Neural progenitor cell (in vitro differentiated cells): ENCODE measurements around the gene ELOVL6. TPM values are rescaled to one million over a fixed set of nuclear protein-coding genes. Genes with fewer than 3 reads are reported as not detected.

Experiments
- DNase-seq: peaks from one replicate; pipeline ENCODE4 v3.0.0-alpha.2; 2016; ENCODE audit warnings: low spot score
- H2AFZ ChIP-seq: fragments of 200-600 bp; sonication (generic); replicated peaks from 2 replicates; pipeline ENCODE4 v1.6.1; 2016; ENCODE audit warnings: antibody characterized with exemption
- H3F3A ChIP-seq: fragments of 200-600 bp; sonication (generic); 2 replicates; pipeline ENCODE4 v1.6.1; 2016; ENCODE audit warnings: antibody characterized with exemption, low read depth
- H3K27ac ChIP-seq: fragments of 200-600 bp; sonication (generic); 2 replicates; pipeline ENCODE4 v1.5.1; 2016; ENCODE audit warnings: mild to moderate bottlenecking
- H3K27me3 ChIP-seq: fragments of 200-600 bp; sonication (generic); 2 replicates; pipeline ENCODE4 v1.6.1; 2016; ENCODE audit warnings: mild to moderate bottlenecking, moderate library complexity
- H3K36me3 ChIP-seq: fragments of 200-600 bp; sonication (generic); 2 replicates; pipeline ENCODE4 v1.5.1; 2016
- H3K4me1 ChIP-seq: fragments of 200-600 bp; sonication (generic); 2 replicates; pipeline ENCODE4 v1.6.1; 2016; ENCODE audit warnings: mixed run types
- H3K4me2 ChIP-seq: fragments of 200-600 bp; sonication (generic); 2 replicates; pipeline ENCODE4 v1.6.1; 2016
- H3K4me3 ChIP-seq: fragments of 200-600 bp; sonication (generic); 2 replicates; pipeline ENCODE4 v1.5.1; 2016
- H3K79me2 ChIP-seq: fragments of 200-600 bp; sonication (generic); 2 replicates; pipeline ENCODE4 v1.6.1; 2016; ENCODE audit warnings: low read depth
- H3K9ac ChIP-seq: fragments of 200-600 bp; sonication (generic); 2 replicates; pipeline ENCODE4 v1.6.1; 2016
- H3K9me3 ChIP-seq: fragments of 200-600 bp; sonication (generic); 2 replicates; pipeline ENCODE4 v1.5.1; 2016; ENCODE audit warnings: low read depth
- H4K20me1 ChIP-seq: fragments of 200-600 bp; sonication (generic); 2 replicates; pipeline ENCODE4 v1.6.1; 2016; ENCODE audit warnings: low read depth
- H3K27ac Mint-ChIP-seq: 3 replicates; pipeline ENCODE4 v1.8.0; 2021; ENCODE audit warnings: mixed read lengths
- H3K27me3 Mint-ChIP-seq: 2 replicates; pipeline ENCODE4 v1.8.0; 2022; ENCODE audit warnings: low read depth, mild to moderate bottlenecking, inconsistent platforms, moderate library complexity, mixed read lengths; ENCODE audit not compliant: insufficient read depth
- H3K36me3 Mint-ChIP-seq: 3 replicates; pipeline ENCODE4 v1.8.0; 2021; ENCODE audit warnings: mixed read lengths
- H3K4me1 Mint-ChIP-seq: 3 replicates; pipeline ENCODE4 v1.8.0; 2021; ENCODE audit warnings: mixed read lengths
- H3K4me3 Mint-ChIP-seq: 3 replicates; pipeline ENCODE4 v1.8.0; 2021; ENCODE audit warnings: mild to moderate bottlenecking, moderate library complexity, mixed read lengths
- H3K9me3 Mint-ChIP-seq: 3 replicates; pipeline ENCODE4 v1.8.0; 2020; ENCODE audit warnings: mixed read lengths
- EZH2 ChIP-seq: fragments of 200-600 bp; sonication (generic); IDR thresholded peaks from 2 replicates; pipeline ENCODE4 v1.6.1; 2017; ENCODE audit warnings: antibody characterized with exemption, mild to moderate bottlenecking, moderate library complexity
- EZH2phosphoT487 ChIP-seq: fragments of 200-600 bp; sonication (generic); IDR thresholded peaks from 2 replicates; pipeline ENCODE4 v1.6.1; 2017; ENCODE audit warnings: antibody characterized with exemption
- total RNA-seq: library from RNA; depleted of rRNA; stranded (reverse); fragments of >200 nt; gene quantifications from 2 replicates; pipeline ENCODE4 v1.2.3, GENCODE V29; 2015; ENCODE audit warnings: low replicate concordance
- TF ChIP-seq, protein P1 (sequence below): fragments of 200-600 bp; sonication (generic); IDR thresholded peaks from 2 replicates; pipeline ENCODE4 v1.5.1; 2017; ENCODE audit warnings: antibody characterized with exemption, mild to moderate bottlenecking

The ELOVL6 gene
- total RNA-seq, 1 donor from 2014 or later, result 54.4 TPM

DNA sequence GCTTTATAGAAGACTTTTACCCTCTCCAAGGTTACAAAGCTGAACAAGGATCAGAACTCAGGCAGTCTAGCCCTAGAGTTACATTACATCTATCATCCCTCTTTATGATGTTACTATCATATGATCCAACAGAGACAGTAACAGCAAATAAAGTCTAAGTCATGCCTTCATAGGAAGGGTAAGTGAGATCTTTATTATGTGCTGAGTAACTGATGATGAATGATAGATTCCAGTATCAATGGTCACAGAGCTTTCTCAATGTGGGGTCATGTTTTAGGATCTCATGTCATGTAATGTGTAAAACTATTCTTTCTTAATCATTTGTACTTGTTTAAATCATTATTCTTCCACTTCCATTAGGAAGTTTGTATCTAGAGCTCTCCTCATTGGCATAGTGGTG is 22.8 kb downstream of the ELOVL6 start:
- H2AFZ ChIP-seq, result no peak overlapping the region
- no peaks in the 10 kb centered on the region for H3K4me1 ChIP-seq
- H3K79me2 ChIP-seq, result peaks cover 85% of the 10 kb centered on the region
- H3K9me3 Mint-ChIP-seq, result no peaks in the 10 kb centered on the region
- no peaks in the 10 kb centered on the region for H3K4me1 Mint-ChIP-seq
- peaks cover 38% of the 10 kb centered on the region for H3K36me3 Mint-ChIP-seq
- no peak overlapping the region for H3K9ac ChIP-seq
- H3K27me3 ChIP-seq, result no peaks in the 10 kb centered on the region
- no peak overlapping the region for H3K27ac Mint-ChIP-seq
- H3K4me2 ChIP-seq, result no peak overlapping the region
- H3K4me3 ChIP-seq, result no peak overlapping the region
- H3K27ac ChIP-seq, result no peak overlapping the region
- H3F3A ChIP-seq, result no peaks in the 10 kb centered on the region
- H3K36me3 ChIP-seq, result peaks cover 10% of the 10 kb centered on the region
- DNase-seq, result no peak
- no peaks in the 10 kb centered on the region for H3K9me3 ChIP-seq
- no peak overlapping the region for H3K4me3 Mint-ChIP-seq
- H3K27me3 Mint-ChIP-seq, result no peaks in the 10 kb centered on the region
- TF ChIP-seq EZH2phosphoT487, result no peak
- no peak for TF ChIP-seq EZH2
- TF ChIP-seq, protein P1, sequence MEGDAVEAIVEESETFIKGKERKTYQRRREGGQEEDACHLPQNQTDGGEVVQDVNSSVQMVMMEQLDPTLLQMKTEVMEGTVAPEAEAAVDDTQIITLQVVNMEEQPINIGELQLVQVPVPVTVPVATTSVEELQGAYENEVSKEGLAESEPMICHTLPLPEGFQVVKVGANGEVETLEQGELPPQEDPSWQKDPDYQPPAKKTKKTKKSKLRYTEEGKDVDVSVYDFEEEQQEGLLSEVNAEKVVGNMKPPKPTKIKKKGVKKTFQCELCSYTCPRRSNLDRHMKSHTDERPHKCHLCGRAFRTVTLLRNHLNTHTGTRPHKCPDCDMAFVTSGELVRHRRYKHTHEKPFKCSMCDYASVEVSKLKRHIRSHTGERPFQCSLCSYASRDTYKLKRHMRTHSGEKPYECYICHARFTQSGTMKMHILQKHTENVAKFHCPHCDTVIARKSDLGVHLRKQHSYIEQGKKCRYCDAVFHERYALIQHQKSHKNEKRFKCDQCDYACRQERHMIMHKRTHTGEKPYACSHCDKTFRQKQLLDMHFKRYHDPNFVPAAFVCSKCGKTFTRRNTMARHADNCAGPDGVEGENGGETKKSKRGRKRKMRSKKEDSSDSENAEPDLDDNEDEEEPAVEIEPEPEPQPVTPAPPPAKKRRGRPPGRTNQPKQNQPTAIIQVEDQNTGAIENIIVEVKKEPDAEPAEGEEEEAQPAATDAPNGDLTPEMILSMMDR, result no peak
- H4K20me1 ChIP-seq, result no peaks in the 10 kb centered on the region

DNA sequence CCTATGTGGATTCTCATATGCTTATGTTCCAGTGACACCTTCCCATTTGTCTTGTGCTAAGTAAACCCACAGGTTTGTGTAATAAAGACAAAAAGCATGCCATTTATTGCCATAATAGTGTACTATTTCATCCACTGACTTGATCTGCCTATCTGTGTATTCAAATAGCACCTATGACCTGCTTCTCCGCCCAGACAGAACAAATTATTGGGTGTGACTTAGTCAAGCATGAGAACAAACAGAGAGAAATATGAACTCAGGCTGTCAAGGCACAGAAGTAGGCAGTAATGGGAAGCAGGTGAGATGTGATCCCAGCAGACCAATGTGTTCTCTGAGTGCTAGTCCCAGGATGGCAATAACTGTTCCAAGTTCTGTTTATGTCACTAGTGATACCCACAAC is 25.4 kb downstream of the ELOVL6 start:
- Histone ChIP-seq H3K36me3 (peaks cover 5% of the 10 kb centered on the region), H3K27me3 (no peaks in the 10 kb centered on the region), H3K9ac (no peak overlapping the region), H4K20me1 (peaks cover 8% of the 10 kb centered on the region), H3K4me2 (no peak overlapping the region), H2AFZ (no peak overlapping the region), H3K4me1 (no peaks in the 10 kb centered on the region), H3K79me2 (peaks cover 87% of the 10 kb centered on the region), H3K27ac (no peak overlapping the region), H3K4me3 (no peak overlapping the region), H3F3A (no peaks in the 10 kb centered on the region), H3K9me3 (no peaks in the 10 kb centered on the region)
- peak overlapping the region; percentile 30 for H3K27ac Mint-ChIP-seq
- H3K9me3 Mint-ChIP-seq, result no peaks in the 10 kb centered on the region
- no peak for DNase-seq
- peaks cover 32% of the 10 kb centered on the region for H3K36me3 Mint-ChIP-seq
- H3K27me3 Mint-ChIP-seq, result no peaks in the 10 kb centered on the region
- TF ChIP-seq, protein P1, result no peak
- TF ChIP-seq EZH2phosphoT487, result no peak
- no peak for TF ChIP-seq EZH2
- H3K4me1 Mint-ChIP-seq, result no peaks in the 10 kb centered on the region
- no peak overlapping the region for H3K4me3 Mint-ChIP-seq

DNA sequence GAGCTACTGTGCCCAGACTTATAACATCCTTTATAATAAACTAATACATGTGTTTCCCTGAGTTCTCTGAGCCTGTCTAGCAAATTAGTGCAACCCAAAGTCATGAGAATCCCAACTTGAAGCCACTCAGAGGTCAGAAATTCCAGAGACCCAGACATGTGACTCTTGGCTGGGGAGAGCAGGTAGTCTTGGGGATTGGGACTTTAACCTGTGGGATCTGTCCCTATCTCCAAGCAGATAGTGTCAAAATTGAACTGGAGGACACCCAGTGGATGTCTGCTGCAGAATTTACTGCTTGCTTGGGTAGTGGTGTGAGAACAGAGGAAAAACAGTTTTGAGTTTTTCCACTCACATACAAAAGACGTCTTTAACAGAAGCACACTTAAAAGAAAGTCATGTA is 26.4 kb downstream of the ELOVL6 start:
- H3K27me3 Mint-ChIP-seq, result no peaks in the 10 kb centered on the region
- Histone ChIP-seq H2AFZ (no peak overlapping the region), H3K79me2 (peaks cover 85% of the 10 kb centered on the region), H3K27ac (no peak overlapping the region), H3K27me3 (no peaks in the 10 kb centered on the region), H3K9me3 (no peaks in the 10 kb centered on the region), H3K4me1 (no peaks in the 10 kb centered on the region), H3K36me3 (no peaks in the 10 kb centered on the region), H4K20me1 (peaks cover 8% of the 10 kb centered on the region), H3K9ac (no peak overlapping the region), H3K4me2 (no peak overlapping the region), H3F3A (no peaks in the 10 kb centered on the region), H3K4me3 (no peak overlapping the region)
- H3K4me3 Mint-ChIP-seq, result no peak overlapping the region
- H3K27ac Mint-ChIP-seq, result no peak overlapping the region
- no peaks in the 10 kb centered on the region for H3K4me1 Mint-ChIP-seq
- no peaks in the 10 kb centered on the region for H3K9me3 Mint-ChIP-seq
- H3K36me3 Mint-ChIP-seq, result peaks cover 25% of the 10 kb centered on the region
- TF ChIP-seq EZH2phosphoT487 (no peak), EZH2 (no peak)
- TF ChIP-seq, protein P1, result no peak
- no peak for DNase-seq
